OCI-LY3 (cell line): ENCODE results near the gene TTC9B.
"Not testable (repeated sequence)": the region's sequence is repeated elsewhere in the genome, so short reads cannot be mapped to it uniquely, and the experiment has no call there.

Source experiments
- H2AFZ ChIP-seq: fragments of 200-600, 300-600 bp; shearing (Covaris generic); 2 replicates; pipeline ENCODE4 v1.6.0; 2014; ENCODE audit warnings: antibody characterized with exemption, low read depth, low read length
- H3K27ac ChIP-seq: fragments of 200-600, 300-600 bp; sonication (generic); 2 replicates; pipeline ENCODE4 v1.5.1; 2014; ENCODE audit warnings: mild to moderate bottlenecking, low read length, moderate library complexity, mixed read lengths
- H3K27me3 ChIP-seq: fragments of 200-600, 300-600 bp; sonication (generic); 2 replicates; pipeline ENCODE4 v1.6.1; 2014; ENCODE audit warnings: low read depth, low read length, mixed read lengths
- H3K36me3 ChIP-seq: fragments of 200-600, 300-600 bp; sonication (generic); replicated peaks from 2 replicates; pipeline ENCODE3; 2014; ENCODE audit warnings: low read depth, low read length, mixed read lengths
- H3K4me1 ChIP-seq: fragments of 300-600, 200-600 bp; sonication (generic); 2 replicates; pipeline ENCODE4 v1.6.1; 2014; ENCODE audit warnings: low read length, mixed read lengths
- H3K4me2 ChIP-seq: fragments of 200-600, 300-600 bp; sonication (generic); 2 replicates; pipeline ENCODE4 v1.6.1; 2014; ENCODE audit warnings: low read length, mixed read lengths
- H3K4me3 ChIP-seq: fragments of 300-600, 200-600 bp; sonication (generic); 2 replicates; pipeline ENCODE4 v1.5.1; 2014; ENCODE audit warnings: antibody characterized with exemption, mild to moderate bottlenecking, low read length, moderate library complexity
- H3K79me2 ChIP-seq: fragments of 300-600, 200-600 bp; shearing (Covaris generic); 2 replicates; pipeline ENCODE4 v1.6.1; 2014; ENCODE audit warnings: mild to moderate bottlenecking, low read length, mixed read lengths
- H3K9ac ChIP-seq: fragments of 300-600, 200-600 bp; shearing (Covaris generic); 2 replicates; pipeline ENCODE4 v1.6.0; 2014; ENCODE audit warnings: mild to moderate bottlenecking, low read length, moderate library complexity
- H3K9me3 ChIP-seq: fragments of 200-600, 300-600 bp; shearing (Covaris generic); 2 replicates; pipeline ENCODE4 v1.6.1; 2014; ENCODE audit warnings: low read length, mixed read lengths; ENCODE audit not compliant: insufficient read depth
- H4K20me1 ChIP-seq: fragments of 200-600, 300-600 bp; sonication (generic); 2 replicates; pipeline ENCODE4 v1.6.1; 2016; ENCODE audit warnings: low read length, mixed read lengths; ENCODE audit not compliant: insufficient read depth
- CTCF ChIP-seq: fragments of 200-600, 300-600 bp; sonication (generic); IDR thresholded peaks from 2 replicates; pipeline ENCODE4 v1.5.1; 2014; ENCODE audit warnings: antibody characterized with exemption, low read length, low read depth
- EZH2phosphoT487 ChIP-seq: fragments of 200-600 bp; shearing (Covaris generic); IDR thresholded peaks from 2 replicates; pipeline ENCODE4 v1.6.1; 2018; ENCODE audit warnings: antibody characterized with exemption, mixed run types, low read depth

The TTC9B gene

DNA sequence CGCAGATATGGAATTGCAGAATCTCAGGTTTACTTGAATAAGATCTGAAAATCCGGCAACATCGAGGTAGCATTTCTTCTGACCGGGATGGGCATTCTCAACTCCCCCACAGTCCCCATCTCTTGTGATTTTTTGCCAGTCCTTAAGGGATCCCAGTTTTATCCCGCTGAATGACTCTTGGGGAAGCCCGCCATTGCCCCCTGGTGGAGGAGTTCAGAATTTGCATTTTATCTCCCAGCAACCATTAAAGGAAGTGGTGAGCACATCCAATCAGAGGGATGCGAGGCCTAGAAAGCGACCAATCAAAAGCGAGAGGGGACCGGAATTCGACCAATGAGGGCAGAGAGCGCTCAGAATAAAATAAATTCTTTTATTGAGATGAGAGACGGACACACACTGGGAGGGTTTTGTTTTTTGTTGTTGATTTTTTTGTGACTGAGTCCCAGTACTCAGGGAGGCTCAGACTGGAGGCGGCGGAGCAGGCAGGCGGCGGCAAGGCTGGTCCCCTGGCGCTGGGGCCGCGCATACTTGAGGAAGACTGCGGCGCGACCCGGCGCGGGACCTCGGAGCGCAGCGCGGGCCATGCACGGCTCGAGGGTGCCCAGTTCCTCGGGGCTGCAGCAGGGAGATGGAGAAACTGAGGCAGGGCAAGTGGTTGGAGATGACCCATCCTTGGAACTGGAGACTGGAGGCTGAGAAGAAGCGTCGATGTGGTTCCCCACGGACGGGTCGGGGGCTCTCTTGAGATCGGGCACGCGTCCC lies 3.9 kb upstream of the TTC9B start:
- TF ChIP-seq CTCF = peak; percentile 94
- TF ChIP-seq EZH2phosphoT487 = no peak
- Histone ChIP-seq H2AFZ (no peak overlapping the region), H3K4me2 (peak overlapping the region; percentile 18), H3K79me2 (no peaks in the 10 kb centered on the region), H3K9me3 (no peaks in the 10 kb centered on the region), H3K9ac (no peak overlapping the region), H3K27ac (no peak overlapping the region), H3K4me3 (no peak overlapping the region), H3K4me1 (peaks cover 9% of the 10 kb centered on the region), H4K20me1 (no peaks in the 10 kb centered on the region), H3K27me3 (0 out of 2 replicates have a peak, but pooled peaks cover 3% of the 10 kb centered on the region), H3K36me3 (no peaks in the 10 kb centered on the region)

DNA sequence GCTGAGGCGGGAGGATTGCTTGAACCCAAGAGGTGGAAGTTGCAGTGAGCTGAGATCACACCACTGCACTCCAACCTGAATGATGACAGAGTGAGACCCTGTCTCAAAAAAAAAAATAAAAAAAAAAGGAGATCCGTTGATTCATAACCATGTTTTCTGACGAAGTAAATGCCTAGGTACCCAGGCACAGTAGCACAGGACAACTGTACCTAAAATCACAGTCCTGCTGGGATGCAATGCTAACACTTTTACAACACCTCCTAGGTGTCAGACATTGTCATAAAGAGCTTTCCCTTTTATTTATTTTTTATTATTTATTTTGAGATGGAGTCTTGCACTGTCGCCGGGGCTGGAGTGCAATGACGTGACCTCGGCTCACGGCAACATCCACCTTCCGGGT lies 2.5 kb upstream of the TTC9B start:
- Histone ChIP-seq H3K27me3 (0 out of 2 replicates have a peak, but pooled peaks cover 3% of the 10 kb centered on the region), H3K4me2 (no peak overlapping the region), H3K27ac (no peak overlapping the region)

DNA sequence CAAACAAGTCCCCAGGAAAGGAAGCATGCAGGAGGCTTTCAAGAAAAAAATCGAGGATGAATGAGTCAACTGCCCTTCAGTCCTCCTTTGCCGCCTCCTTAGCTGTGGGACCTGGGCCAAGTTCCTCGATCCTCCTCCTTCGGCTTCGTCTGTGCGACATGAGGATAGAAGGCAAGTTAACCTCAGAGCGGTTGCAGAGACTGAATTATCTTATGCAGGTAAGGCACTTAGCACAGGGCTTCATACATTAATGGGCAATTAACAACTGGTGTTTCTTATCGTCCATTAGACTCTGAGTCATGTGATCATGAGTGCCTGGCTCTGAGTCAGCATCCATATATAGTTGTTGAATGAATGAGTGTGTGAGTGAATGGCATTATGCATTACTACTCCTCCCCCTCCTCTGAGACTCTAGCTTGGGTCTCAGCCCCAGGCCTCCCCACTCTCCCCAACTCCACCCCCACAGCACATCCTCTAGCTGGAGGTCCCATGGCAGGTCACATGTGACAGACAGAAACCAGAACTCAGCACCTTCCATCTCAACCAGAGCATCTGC lies 1.6 kb upstream of the TTC9B start:
- Histone ChIP-seq H3K79me2 (no peaks in the 10 kb centered on the region), H3K4me2 (peak overlapping the region; percentile 10; the same call in 1 of the 2 replicates), H3K9me3 (no peaks in the 10 kb centered on the region), H3K4me3 (no peak overlapping the region), H4K20me1 (no peaks in the 10 kb centered on the region), H3K27ac (no peak overlapping the region), H3K4me1 (peaks cover 9% of the 10 kb centered on the region), H3K27me3 (no peaks in the 10 kb centered on the region), H2AFZ (no peak overlapping the region), H3K36me3 (no peaks in the 10 kb centered on the region), H3K9ac (no peak overlapping the region)
- no peak for TF ChIP-seq CTCF
- no peak for TF ChIP-seq EZH2phosphoT487

More for the DNA sequence above, 2.5 kb upstream of the TTC9B start:
- no peak overlapping the region for H3K9ac ChIP-seq
- peaks cover 9% of the 10 kb centered on the region for H3K4me1 ChIP-seq
- H2AFZ ChIP-seq = no peak overlapping the region
- H3K4me3 ChIP-seq = no peak overlapping the region
- TF ChIP-seq EZH2phosphoT487 (no peak), CTCF (no peak)
- no peaks in the 10 kb centered on the region for H4K20me1 ChIP-seq
- H3K9me3 ChIP-seq = no peaks in the 10 kb centered on the region
- H3K79me2 ChIP-seq = no peaks in the 10 kb centered on the region
- H3K36me3 ChIP-seq = no peaks in the 10 kb centered on the region

DNA sequence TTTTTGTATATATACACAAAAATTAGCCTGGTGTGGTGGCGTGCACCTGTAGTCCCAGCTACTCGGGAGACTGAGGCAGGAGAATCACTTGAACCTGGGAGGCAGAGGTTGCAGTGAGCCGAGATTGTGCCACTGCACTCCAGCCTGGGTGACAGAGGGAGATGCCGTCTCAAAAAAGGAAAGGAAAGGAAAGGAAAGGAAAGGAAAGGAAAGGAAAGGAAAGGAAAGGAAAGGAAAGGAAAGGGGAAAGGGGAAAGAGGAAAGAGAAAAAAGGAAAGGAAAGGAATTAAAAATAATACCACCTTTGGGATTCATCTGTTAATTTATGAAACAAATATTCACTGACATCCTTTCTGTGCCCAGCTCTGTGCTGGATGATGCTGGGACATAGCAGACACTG lies 845 bp upstream of the TTC9B start:
- not testable (repeated sequence) for H3K4me2 ChIP-seq, H2AFZ ChIP-seq, H3K4me3 ChIP-seq, H3K79me2 ChIP-seq, H3K27ac ChIP-seq, H3K9me3 ChIP-seq, H4K20me1 ChIP-seq, H3K4me1 ChIP-seq, H3K9ac ChIP-seq, H3K27me3 ChIP-seq, H3K36me3 ChIP-seq
